ENCODE data around the gene PFDN1. TPM values are rescaled to one million over a fixed set of nuclear protein-coding genes. Genes with fewer than 3 reads are reported as not detected.
A peak's percentile ranks its signal among the peaks of the same experiment; 100 is the strongest.

Gene PFDN1
- total RNA-seq, 4 donors from 2014 or later, result 90.6 to 142 (median 109) TPM

DNA sequence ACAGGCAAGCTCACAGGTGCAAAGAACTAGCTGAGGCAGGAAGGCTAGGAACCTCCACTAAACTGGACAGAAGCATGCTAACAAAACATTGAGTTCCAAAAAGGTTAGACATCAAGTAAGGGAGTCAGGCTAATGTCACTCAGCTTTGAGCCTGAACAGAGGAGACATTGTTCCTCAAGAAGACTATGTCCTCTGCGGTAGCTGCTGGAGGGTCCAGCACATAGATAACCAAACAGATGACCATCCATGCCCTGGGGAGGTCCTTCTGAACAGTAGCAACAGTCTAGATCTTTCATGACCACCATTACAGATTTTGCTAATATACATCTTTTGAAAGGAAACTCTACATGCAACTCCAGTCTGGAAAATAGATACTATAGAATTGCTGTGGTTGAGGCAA lies 70.2 kb downstream of the PFDN1 start:
- no peak for DNase-seq
- Histone ChIP-seq H3K4me3 (no peak overlapping the region), H3K36me3 (no peaks in the 10 kb centered on the region), H3K27ac (no peak overlapping the region), H3K4me1 (peaks cover 0 to 14% (median 0%) of the 10 kb centered on the region in 4 donors), H3K27me3 (no peaks in the 10 kb centered on the region), H3K9me3 (no peaks in the 10 kb centered on the region)
- TF ChIP-seq, protein P1, sequence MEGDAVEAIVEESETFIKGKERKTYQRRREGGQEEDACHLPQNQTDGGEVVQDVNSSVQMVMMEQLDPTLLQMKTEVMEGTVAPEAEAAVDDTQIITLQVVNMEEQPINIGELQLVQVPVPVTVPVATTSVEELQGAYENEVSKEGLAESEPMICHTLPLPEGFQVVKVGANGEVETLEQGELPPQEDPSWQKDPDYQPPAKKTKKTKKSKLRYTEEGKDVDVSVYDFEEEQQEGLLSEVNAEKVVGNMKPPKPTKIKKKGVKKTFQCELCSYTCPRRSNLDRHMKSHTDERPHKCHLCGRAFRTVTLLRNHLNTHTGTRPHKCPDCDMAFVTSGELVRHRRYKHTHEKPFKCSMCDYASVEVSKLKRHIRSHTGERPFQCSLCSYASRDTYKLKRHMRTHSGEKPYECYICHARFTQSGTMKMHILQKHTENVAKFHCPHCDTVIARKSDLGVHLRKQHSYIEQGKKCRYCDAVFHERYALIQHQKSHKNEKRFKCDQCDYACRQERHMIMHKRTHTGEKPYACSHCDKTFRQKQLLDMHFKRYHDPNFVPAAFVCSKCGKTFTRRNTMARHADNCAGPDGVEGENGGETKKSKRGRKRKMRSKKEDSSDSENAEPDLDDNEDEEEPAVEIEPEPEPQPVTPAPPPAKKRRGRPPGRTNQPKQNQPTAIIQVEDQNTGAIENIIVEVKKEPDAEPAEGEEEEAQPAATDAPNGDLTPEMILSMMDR (IDR thresholded peaks at IDR 0.05), result no peak
- no peak for TF ChIP-seq POLR2A (IDR thresholded peaks at IDR 0.05)

DNA sequence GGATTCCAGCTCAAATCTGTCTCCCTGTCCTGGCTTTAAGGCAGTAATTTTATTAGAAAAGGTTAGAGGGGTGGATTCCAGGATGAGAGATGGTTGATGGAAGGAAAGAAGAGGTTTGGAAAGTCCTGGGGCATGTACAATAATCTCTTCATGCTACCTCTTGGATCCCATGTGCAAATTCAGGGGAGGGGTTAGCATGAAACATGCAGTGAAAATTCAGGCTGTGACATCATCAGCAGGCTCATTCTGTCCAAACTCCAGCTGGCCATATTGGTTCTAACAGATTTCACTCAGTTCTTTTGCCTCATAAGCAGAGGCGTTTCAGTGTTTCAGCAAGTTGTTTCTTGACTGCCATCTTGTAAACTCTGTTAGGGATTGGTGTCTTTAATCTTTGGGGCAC lies 72.5 kb downstream of the PFDN1 start:
- DNase-seq, result no peak
- Histone ChIP-seq H3K27ac (no peak overlapping the region), H3K9me3 (no peaks in the 10 kb centered on the region), H3K27me3 (no peaks in the 10 kb centered on the region), H3K36me3 (no peaks in the 10 kb centered on the region), H3K4me3 (no peak overlapping the region), H3K4me1 (peaks cover 0 to 23% (median 0%) of the 10 kb centered on the region in 4 donors)
- TF ChIP-seq, protein P1 (IDR thresholded peaks at IDR 0.05), result no peak
- no peak for TF ChIP-seq POLR2A (IDR thresholded peaks at IDR 0.05)

DNA sequence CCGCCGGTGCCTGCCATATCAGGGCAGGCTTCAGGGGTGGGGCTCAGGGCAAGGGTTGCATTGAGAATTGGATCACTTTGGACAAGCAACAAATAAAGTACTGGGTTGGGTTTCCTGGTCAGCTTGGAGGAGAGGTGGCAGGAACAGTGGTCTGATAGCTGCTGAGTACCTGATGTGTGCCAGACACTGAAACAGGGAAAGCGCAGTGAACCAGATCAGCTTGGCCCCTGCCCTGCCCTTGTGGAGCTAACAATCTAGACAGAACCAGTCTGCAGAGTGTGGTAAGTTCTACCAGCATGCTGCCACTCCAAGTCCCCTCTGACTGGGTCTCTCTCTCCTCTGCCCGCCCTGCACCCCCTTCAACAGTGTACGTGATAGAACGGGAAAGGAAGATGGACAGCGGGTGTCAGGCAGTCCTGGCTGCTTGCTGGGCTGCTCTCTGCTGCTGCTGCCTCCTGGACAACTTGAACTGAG lies 74.5 kb downstream of the PFDN1 start:
- Histone ChIP-seq H3K36me3 (no peaks in the 10 kb centered on the region), H3K27ac (peak overlapping the region in 3 of 4 donors; percentile 24 to 96 (median 80)), H3K4me1 (peaks cover 0 to 29% (median 0%) of the 10 kb centered on the region in 4 donors), H3K9me3 (no peaks in the 10 kb centered on the region), H3K4me3 (peak overlapping the region in 2 of 4 donors; percentile 35 to 40), H3K27me3 (no peaks in the 10 kb centered on the region)
- TF ChIP-seq POLR2A (IDR thresholded peaks at IDR 0.05), result peak; percentile 67 to 73
- TF ChIP-seq, protein P1 (IDR thresholded peaks at IDR 0.05), result peak in 1 of 6 experiments; percentile 12
- peak in 2 of 3 donors; percentile 79 to 86 for DNase-seq

DNA sequence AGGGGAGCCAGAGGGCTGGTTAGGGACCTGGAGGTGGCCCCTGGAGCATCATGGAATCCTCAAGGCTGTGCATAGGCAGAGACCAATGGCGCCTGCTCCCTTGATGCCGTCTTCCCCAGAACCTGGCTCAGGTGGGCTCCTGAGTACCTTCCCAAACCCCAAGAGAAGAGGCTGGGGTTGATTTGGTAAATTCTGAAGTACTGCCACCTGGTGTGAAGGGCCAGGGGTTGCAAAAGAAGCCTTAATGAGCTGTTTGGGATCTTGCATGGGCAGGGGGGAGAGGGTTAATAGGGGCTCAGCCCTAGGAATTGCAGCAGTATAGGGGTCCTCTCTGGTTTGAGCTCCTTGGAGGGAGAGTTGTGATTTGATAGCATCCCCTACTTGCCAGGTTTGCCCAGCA lies 75.9 kb downstream of the PFDN1 start:
- DNase-seq, result no peak
- Histone ChIP-seq H3K4me3 (no peak overlapping the region), H3K9me3 (no peaks in the 10 kb centered on the region), H3K27me3 (no peaks in the 10 kb centered on the region), H3K27ac (peak overlapping the region in 1 of 4 donors; percentile 96), H3K4me1 (peaks cover 0 to 43% (median under 1%) of the 10 kb centered on the region in 4 donors), H3K36me3 (no peaks in the 10 kb centered on the region)
- TF ChIP-seq POLR2A (IDR thresholded peaks at IDR 0.05), result no peak
- TF ChIP-seq, protein P1 (IDR thresholded peaks at IDR 0.05), result no peak

DNA sequence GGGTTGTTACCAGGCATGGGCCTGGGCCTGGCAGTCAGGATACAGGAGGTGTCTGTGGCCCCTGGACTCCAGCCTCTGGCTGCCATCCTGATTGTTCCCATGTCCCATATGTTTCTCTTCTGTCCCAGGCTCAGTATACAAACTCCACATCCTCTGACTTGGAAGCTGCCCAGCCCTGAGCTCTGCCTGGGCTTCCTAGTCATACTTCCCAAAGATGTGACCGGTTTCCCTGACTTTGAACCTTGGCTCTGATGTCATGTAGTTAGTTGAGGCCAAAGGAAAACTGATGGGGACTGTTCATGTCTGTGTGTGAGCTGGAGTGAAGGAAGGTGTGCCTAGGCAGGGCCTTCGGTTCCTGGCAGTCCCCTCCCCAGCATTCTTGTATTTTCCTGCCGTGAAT lies 77.5 kb downstream of the PFDN1 start:
- Histone ChIP-seq H3K4me3 (no peak overlapping the region), H3K27ac (peak overlapping the region in 2 of 4 donors; percentile 19 to 28), H3K27me3 (no peaks in the 10 kb centered on the region), H3K9me3 (no peaks in the 10 kb centered on the region), H3K36me3 (no peaks in the 10 kb centered on the region), H3K4me1 (peaks cover 0 to 58% (median 7%) of the 10 kb centered on the region in 4 donors)
- TF ChIP-seq POLR2A (IDR thresholded peaks at IDR 0.05), result no peak
- TF ChIP-seq, protein P1 (IDR thresholded peaks at IDR 0.05), result no peak
- DNase-seq, result peak in 1 of 3 donors; percentile 68
